Measurements from ENCODE around the gene MIEF1.
A peak's percentile ranks its signal among the peaks of the same experiment; 100 is the strongest.
"Not testable (repeated sequence)": the region's sequence is repeated elsewhere in the genome, so short reads cannot be mapped to it uniquely, and the experiment has no call there.

The MIEF1 gene

GRCh38 chr22:39512026-39512425, 9.9 kb downstream of the MIEF1 start:
- DNase-seq (ENCODE audit: low read depth, low spot score) = no peak

- DNase-seq (ENCODE audit: low read depth, low spot score) = no peak
Observed at GRCh38 chr22:39513791-39514190, 11.7 kb downstream of the MIEF1 start.

- DNase-seq (ENCODE audit: low read depth, low spot score) = peak; percentile 66
Observed at GRCh38 chr22:39514373-39514973, 12.4 kb downstream of the MIEF1 start.

- peak; percentile 32 for DNase-seq (ENCODE audit: low read depth, low spot score)
Observed at GRCh38 chr22:39515266-39516050, 13.4 kb downstream of the MIEF1 start.

GRCh38 chr22:39517470-39517869, 15.4 kb downstream of the MIEF1 start:
- no peak for DNase-seq (ENCODE audit: low read depth, low spot score)

GRCh38 chr22:39518144-39518786, 16.2 kb downstream of the MIEF1 start:
- peak; percentile 23 for DNase-seq (ENCODE audit: low read depth, low spot score)

GRCh38 chr22:39518996-39519680, 17.0 kb downstream of the MIEF1 start:
- no peak for DNase-seq (ENCODE audit: low read depth, low spot score)

GRCh38 chr22:39519681-39520225, 17.7 kb downstream of the MIEF1 start:
- peak; percentile 99 for DNase-seq (ENCODE audit: low read depth, low spot score)

- DNase-seq (ENCODE audit: low read depth, low spot score) = peak; percentile 56
Observed at GRCh38 chr22:39520226-39521105, 18.4 kb downstream of the MIEF1 start, which contains the start of gene ATF4. Gene ATF4 (plus strand): TSS chr22:39520562. CDS start chr22:39521446, 884 bp downstream.

GRCh38 chr22:39521106-39521885, 19.2 kb downstream of the MIEF1 start:
- not testable (repeated sequence) for DNase-seq (ENCODE audit: low read depth, low spot score)

GRCh38 chr22:39522091-39522490, 20.0 kb downstream of the MIEF1 start:
- not testable (repeated sequence) for DNase-seq (ENCODE audit: low read depth, low spot score)

GRCh38 chr22:39522567-39523300, 20.6 kb downstream of the MIEF1 start:
- no peak for DNase-seq (ENCODE audit: low read depth, low spot score)

- DNase-seq (ENCODE audit: low read depth, low spot score) = peak; percentile 34
Observed at GRCh38 chr22:39524089-39524752, 22.1 kb downstream of the MIEF1 start.

- DNase-seq (ENCODE audit: low read depth, low spot score) = peak; percentile 21
Observed at GRCh38 chr22:39524753-39525657, 22.9 kb downstream of the MIEF1 start.

GRCh38 chr22:39525658-39525975, 23.5 kb downstream of the MIEF1 start:
- DNase-seq (ENCODE audit: low read depth, low spot score) = peak; percentile 18

- DNase-seq (ENCODE audit: low read depth, low spot score) = peak; percentile 27
Observed at GRCh38 chr22:39526736-39527171, 24.7 kb downstream of the MIEF1 start.

- DNase-seq (ENCODE audit: low read depth, low spot score) = peak; percentile 62
Observed at GRCh38 chr22:39527481-39527961, 25.4 kb downstream of the MIEF1 start.

All from ELF-1 (cell line).